Stimulated activated CD8-positive, alpha-beta memory T cell treated with anti-CD3 and anti-CD28 coated beads, Interleukin-15, amount 100 ng/mL, for 4 hours (primary cell): ENCODE results near the gene MRPS31.
"Not testable (repeated sequence)": the region's sequence is repeated elsewhere in the genome, so short reads cannot be mapped to it uniquely, and the experiment has no call there.

Experiments used
- DNase-seq, 2 donors: peaks; one replicate each; pipeline ENCODE4 v3.0.0-alpha.2; 2020; ENCODE audit warnings: low read depth in 2 of 2

Gene MRPS31

DNA sequence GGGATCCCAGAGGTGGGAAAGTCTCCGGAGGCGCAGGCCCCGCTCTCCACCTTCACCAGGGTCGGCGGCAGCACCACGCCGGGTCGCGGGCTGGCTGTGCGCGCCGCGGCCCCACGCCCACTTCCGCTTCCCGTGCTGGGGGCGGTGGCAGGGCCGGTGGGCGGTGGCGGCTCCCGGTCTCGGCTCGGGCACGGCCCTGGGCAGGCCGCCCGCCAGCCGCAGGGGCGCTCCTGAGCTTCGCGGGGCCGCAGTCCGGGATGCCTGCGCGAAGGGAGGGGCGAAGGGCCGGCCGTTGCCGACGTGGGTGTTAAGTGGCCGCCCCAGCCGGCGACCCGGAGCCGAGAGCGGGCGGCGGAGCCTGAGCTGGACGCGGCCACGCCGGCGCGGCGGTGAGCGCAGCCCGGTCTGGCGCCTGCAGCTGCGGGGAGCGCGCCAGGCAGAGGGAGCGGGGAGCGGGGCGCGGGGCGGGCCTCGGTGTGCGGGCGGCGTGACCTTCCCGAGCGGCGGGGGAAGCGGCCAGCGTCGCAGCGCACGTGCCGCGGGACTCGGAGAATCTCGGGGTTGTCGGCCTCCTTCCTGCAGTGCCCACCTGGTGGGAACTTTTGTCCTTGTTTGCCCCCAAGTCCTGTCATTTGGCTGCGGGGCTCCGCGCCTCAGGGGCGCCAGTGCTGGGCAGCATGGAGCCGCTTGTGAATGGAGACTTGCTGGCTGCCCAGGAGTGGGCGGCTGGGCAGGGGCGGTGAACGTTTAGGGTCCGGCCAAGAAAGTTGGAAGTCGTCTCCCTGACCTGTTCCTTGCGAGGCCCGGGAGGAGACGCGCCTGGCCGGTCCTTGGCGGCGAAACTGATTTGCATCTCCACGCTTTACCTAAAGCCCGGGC is 18.5 kb upstream of the MRPS31 start, which contains the start of gene SLC25A15:
Gene SLC25A15, plus strand, starts transcription at position 337 of the 879 bp plus-strand sequence. CDS start 3,616 bp downstream, outside the sequence.
- DNase-seq: peak; percentile 45 to 67

DNA sequence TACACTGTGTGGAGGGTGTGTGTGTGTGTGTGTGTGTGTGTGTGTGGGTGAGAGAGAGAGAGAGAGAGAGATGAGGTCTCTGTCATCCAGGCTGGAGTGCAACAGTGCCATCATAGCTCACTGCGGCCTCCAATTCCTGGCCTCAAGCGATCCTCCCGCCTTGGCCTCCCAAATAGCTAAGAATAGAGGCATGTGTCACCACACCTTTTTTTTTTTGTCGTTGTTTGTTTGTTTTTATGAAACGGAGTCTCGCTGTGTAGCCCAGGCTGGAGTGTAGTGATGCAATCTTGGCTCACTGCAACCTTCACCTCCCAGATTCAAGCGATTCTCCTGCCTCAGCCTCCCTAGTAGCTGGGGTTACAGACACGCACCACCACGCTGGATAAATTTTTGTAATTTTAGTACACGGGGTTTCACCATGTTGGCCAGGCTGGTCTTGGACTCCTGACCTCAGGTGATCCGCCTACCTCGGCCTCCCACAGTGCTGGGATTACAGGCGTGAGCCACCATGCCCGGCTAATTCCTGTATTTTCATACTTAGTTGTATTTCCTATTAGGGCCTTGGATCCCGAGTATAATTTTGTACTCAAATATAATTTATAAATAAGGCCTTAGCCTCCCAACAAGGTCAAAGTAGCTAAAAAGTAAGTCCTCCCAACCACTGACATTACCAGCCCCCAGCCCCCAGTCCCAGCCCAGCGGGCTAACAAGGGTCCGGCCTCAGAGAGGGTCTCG is 17.7 kb upstream of the MRPS31 start:
- DNase-seq: not testable (repeated sequence)

DNA sequence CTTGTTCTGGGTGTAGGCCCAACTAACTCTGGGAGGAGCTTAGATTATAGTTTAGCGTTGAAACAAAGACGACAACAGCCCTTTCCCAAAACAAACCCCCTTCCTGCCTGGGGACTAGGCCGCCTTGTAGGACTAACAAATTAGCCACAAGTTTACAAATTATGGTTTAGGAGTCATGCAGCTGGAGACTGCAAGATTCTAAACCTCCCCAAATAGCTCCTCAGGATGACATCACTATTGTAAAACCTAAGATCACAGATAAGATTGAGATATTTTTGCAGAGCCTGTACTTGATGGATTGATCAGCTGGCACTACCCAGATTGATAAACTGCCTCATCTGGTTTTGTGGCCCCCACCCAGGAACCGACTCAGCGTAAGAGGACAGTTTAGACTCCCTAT is 16.1 kb upstream of the MRPS31 start:
- DNase-seq: no peak

GRCh38 chr13:40786568-40786996 is 15.6 kb upstream of the MRPS31 start:
- DNase-seq: no peak

- DNase-seq: no peak
These were observed 13.6 kb upstream of the MRPS31 start for GRCh38 chr13:40784540-40784939.

DNA sequence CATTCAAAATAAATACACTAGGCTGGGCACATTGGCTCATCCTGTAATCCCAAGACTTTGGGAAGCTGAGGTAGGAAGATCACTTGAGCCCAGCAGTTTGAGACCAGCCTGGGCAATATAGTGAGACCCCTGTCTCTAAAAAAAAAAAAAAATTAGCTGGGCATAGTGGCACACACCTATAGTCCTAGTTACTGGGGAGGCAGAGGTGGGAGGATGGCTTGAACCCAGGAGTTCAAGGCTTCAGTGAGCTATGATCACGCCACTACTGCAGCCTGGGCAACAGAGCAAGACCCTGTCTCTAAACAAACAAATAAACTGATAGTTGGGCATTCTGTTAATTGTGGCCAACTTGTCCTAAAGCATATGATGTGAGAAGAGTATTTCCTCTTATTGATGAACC is 12.0 kb upstream of the MRPS31 start:
- DNase-seq: not testable (repeated sequence)

DNA sequence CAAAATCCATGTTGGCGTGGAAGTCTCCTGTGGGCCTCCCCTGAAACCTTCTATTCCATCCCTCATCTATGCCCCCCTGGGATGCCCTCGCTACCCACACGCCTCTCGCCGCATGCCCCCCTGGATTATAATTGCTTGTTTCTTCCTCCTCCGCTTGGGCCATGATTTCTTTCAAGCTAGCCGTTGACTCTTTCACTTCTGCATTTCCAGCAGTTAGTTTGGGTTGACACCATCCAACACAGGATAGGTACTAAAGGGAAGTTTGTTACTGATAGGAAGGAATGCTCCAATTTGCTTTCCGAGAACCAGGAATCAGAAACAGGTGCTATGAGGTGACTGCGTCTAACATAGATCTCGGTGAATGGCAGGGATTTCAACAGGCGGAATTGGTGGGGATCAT is 10.7 kb upstream of the MRPS31 start:
- no peak for DNase-seq

DNA sequence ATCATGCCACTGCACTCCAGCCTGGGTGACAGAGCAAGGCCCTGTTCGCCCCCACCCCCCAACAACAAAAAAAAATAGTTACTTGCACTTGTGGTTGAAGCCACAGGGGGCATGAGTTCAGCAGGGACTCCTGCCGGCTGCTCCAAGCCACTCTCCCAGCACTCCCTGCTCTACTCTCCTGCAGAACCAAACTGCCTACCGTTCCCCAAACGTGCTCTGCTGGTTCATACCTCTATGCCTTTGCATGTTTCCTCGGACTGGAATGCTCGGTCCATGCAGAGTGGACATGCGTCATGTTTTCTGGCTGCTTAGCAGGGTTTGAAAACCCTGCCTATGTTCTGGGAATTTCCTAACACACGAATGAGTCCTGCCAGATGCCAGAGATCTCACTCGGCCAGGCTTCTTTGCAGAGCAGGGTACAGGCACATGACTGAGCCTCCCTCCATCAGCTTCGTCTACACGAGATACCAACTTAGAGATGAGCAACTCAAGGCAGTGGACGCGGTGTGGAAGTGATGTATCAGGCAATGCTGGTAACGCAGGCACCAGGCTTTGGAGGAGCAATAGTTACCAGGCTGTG is 9.9 kb upstream of the MRPS31 start:
- no peak for DNase-seq

GRCh38 chr13:40779796-40780285 is 8.9 kb upstream of the MRPS31 start:
- DNase-seq: no peak

- no peak for DNase-seq
These were observed 8.1 kb upstream of the MRPS31 start for GRCh38 chr13:40779049-40779448.

GRCh38 chr13:40777809-40778175 is 6.8 kb upstream of the MRPS31 start:
- DNase-seq: no peak

DNA sequence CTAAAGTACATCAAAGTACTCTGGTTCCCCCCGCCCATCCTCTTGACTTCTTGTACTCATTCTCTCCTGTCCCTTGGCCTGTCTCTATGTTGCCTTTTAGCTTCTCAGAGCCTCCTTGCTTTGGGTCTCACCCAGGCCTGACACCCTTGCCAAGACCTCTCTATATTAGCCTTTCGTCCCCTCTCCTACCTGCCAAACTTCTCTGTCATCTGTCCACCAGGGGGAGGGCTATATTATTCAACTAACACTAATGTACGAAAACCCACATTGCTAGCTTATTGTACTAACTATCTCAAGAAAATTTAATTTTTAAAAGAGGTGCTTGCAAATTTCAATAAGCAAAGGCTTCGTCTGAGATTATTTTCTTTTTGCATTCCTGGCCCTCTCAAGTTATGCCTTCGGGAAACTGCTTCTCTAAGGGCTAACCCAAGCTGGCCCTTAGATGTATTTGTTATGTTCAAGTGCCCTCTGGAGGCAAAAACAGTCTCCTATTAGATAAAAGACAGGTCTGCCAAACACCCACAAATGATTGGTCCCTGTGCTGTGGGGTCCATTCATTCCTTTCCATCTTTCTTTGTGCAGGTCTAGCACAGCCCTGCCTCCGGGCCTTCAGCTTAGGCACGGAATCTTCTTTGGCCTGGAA is 6.3 kb upstream of the MRPS31 start:
- no peak for DNase-seq

DNA sequence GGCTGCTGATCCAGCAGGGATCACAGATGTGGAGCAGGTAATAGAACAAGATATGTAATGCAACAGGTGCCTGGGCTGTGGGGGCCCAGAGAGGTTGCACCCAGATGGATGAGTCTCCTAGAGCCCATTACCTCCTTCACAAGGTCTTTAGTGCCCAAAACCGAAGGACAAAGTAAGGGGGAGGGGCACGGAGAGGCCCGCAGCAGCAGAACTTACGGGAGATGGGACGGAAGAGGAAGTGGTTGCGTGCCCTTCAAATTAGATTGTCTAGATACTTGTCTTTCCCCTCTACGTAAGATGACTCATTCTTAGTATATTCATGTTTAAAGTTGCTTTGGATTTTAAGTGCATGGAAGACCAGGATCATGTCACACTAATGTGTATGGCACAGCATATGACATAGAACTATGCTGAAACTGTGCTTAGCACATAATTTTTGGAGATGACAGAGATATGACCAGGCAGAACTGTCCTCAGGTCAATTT is 5.7 kb upstream of the MRPS31 start:
- peak in 1 of 2 donors; percentile 56 for DNase-seq

GRCh38 chr13:40776232-40776631 is 5.2 kb upstream of the MRPS31 start:
- DNase-seq: no peak

GRCh38 chr13:40774672-40775071 is 3.7 kb upstream of the MRPS31 start:
- no peak for DNase-seq

GRCh38 chr13:40772765-40773473 is 1.9 kb upstream of the MRPS31 start:
- DNase-seq: no peak

- no peak for DNase-seq
These were observed 419 bp downstream of the MRPS31 start for GRCh38 chr13:40770609-40770933.

GRCh38 chr13:40769970-40770369 is 1.0 kb downstream of the MRPS31 start:
- DNase-seq: no peak

- DNase-seq: no peak
These were observed 5.4 kb downstream of the MRPS31 start for GRCh38 chr13:40765602-40766001.

GRCh38 chr13:40764587-40765403 is 6.2 kb downstream of the MRPS31 start:
- DNase-seq: no peak
